Cerebellar nuclear complex (tissue), 1 donor: ENCODE results near the gene HCRTR2.

ENCODE experiments used
- DNase-seq, 2 experiments: peaks; one replicate each; lab custom pipeline; 2025; lab: John Stamatoyannopoulos, UW

HCRTR2 gene

DNA sequence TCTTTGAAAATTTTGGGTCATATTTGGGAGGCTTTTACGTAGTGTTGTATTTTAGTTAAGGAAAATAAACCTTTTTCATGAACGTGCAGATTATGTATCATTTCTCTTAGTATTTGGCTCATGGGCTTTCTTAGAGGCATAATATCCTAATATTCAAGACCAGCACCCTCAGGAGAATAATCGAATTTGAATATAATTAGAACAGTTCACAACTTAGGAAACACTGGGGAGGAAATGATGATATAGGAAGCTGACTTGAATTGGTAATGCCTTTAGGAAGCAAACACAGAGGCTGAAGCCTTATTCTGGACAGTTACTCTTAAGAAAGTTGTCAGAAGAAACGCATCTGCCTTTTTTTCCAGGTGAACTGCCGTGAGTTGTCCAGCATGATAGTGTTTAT lies 152.9 kb downstream of the HCRTR2 start, which contains the start of gene GFRAL:
Gene GFRAL (plus strand): TSS at position 301 of the 400 bp plus-strand sequence. CDS start 86 bp downstream, at position 387.
- no peak for DNase-seq
